Mesenchymal stem cell (in vitro differentiated cells and primary cell): ENCODE measurements around the gene HEG1.

ENCODE experiments used
- DNase-seq: peaks from one replicate; pipeline ENCODE4 v3.0.0-alpha.2; 2013
- H2AFZ ChIP-seq: one replicate; pipeline ENCODE4 v1.6.1; 2013; ENCODE audit warnings: low read depth, mild to moderate bottlenecking, control low read depth, inconsistent platforms, low read length, moderate library complexity
- H2AK5ac ChIP-seq: 2 replicates; pipeline ENCODE4 v1.6.1; 2013; ENCODE audit warnings: low read length, moderate library complexity, mild to moderate bottlenecking, inconsistent platforms; ENCODE audit not compliant: severe bottlenecking
- H2BK120ac ChIP-seq: one replicate; pipeline ENCODE4 v1.6.1; 2013; ENCODE audit warnings: low read depth, mild to moderate bottlenecking, inconsistent platforms, low read length, moderate library complexity
- H2BK12ac ChIP-seq, 2 experiments: one replicate each; pipeline ENCODE4 v1.6.1; 2013; ENCODE audit warnings: inconsistent platforms in 2 of 2, low read length in 2 of 2, mild to moderate bottlenecking in 2 of 2, moderate library complexity in 2 of 2, control low read depth in 1 of 2
- H2BK15ac ChIP-seq: one replicate; pipeline ENCODE4 v1.6.1; 2013; ENCODE audit warnings: mild to moderate bottlenecking, low read depth, inconsistent platforms; ENCODE audit not compliant: poor library complexity, severe bottlenecking
- H2BK5ac ChIP-seq: 2 replicates; pipeline ENCODE4 v1.6.1; 2013; ENCODE audit warnings: low read depth, mild to moderate bottlenecking, low read length, control low read depth, inconsistent platforms; ENCODE audit not compliant: poor library complexity, severe bottlenecking
- H3K14ac ChIP-seq, 2 experiments: one replicate each; pipeline ENCODE4 v1.6.1; 2013; ENCODE audit warnings: inconsistent platforms in 2 of 2, low read length in 2 of 2, control low read depth in 1 of 2, mild to moderate bottlenecking in 1 of 2, moderate library complexity in 1 of 2
- H3K18ac ChIP-seq, 2 experiments: one replicate each; pipeline ENCODE4 v1.6.1; 2013; ENCODE audit warnings: inconsistent platforms in 2 of 2, low read length in 2 of 2, control low read depth in 1 of 2, low read depth in 1 of 2, mild to moderate bottlenecking in 1 of 2
- H3K23ac ChIP-seq, 2 experiments: one replicate each; pipeline ENCODE4 v1.6.1; 2013; ENCODE audit warnings: inconsistent platforms in 2 of 2, low read length in 2 of 2, mild to moderate bottlenecking in 2 of 2, moderate library complexity in 2 of 2, control low read depth in 1 of 2
- H3K27ac ChIP-seq: 2 replicates; pipeline ENCODE4 v1.5.1; 2013; ENCODE audit warnings: mild to moderate bottlenecking, moderate library complexity, low read length, control low read depth, inconsistent platforms; ENCODE audit not compliant: poor library complexity, severe bottlenecking
- H3K27me3 ChIP-seq, 2 experiments: 2 replicates each; pipeline versions ENCODE4 v1.6.1 to v1.7.0; 2013; ENCODE audit warnings: low read length in 2 of 2, mild to moderate bottlenecking in 2 of 2, moderate library complexity in 2 of 2, control low read depth in 1 of 2, inconsistent platforms in 1 of 2; ENCODE audit not compliant: control insufficient read depth in 1 of 2, insufficient read depth in 1 of 2
- H3K36me3 ChIP-seq, 2 experiments: 2 replicates each; pipeline versions ENCODE4 v1.6.1 to v1.7.0; 2013; ENCODE audit warnings: low read length in 2 of 2, control low read depth in 1 of 2, inconsistent platforms in 1 of 2, low read depth in 1 of 2, mild to moderate bottlenecking in 1 of 2; ENCODE audit not compliant: insufficient read depth in 2 of 2, control insufficient read depth in 1 of 2
- H3K4ac ChIP-seq, 2 experiments: one replicate each; pipeline ENCODE4 v1.6.1; 2013; ENCODE audit warnings: inconsistent platforms in 2 of 2, low read length in 2 of 2, mild to moderate bottlenecking in 2 of 2, moderate library complexity in 2 of 2, control low read depth in 1 of 2, low read depth in 1 of 2
- H3K4me1 ChIP-seq: 2 replicates; pipeline ENCODE4 v1.6.1; 2013; ENCODE audit warnings: low read depth, low read length, control low read depth; ENCODE audit not compliant: control insufficient read depth, insufficient read depth
- H3K4me2 ChIP-seq: 2 replicates; pipeline ENCODE4 v1.6.1; 2013; ENCODE audit warnings: low read length, mild to moderate bottlenecking, inconsistent platforms; ENCODE audit not compliant: poor library complexity, severe bottlenecking
- H3K4me3 ChIP-seq, 2 experiments: 2 replicates each; pipeline versions ENCODE4 v1.5.1 to v1.7.0; 2013; ENCODE audit warnings: low read length in 2 of 2, mild to moderate bottlenecking in 2 of 2, control low read depth in 1 of 2, low read depth in 1 of 2; ENCODE audit not compliant: insufficient read depth in 1 of 2
- H3K79me1 ChIP-seq: replicated peaks from 2 replicates; pipeline ENCODE4 v1.6.1; 2013; ENCODE audit warnings: mild to moderate bottlenecking, control low read depth, low read length, inconsistent platforms; ENCODE audit not compliant: poor library complexity, severe bottlenecking
- H3K9ac ChIP-seq: 2 replicates; pipeline ENCODE4 v1.7.0; 2013; ENCODE audit warnings: mild to moderate bottlenecking, low read length, moderate library complexity
- H3K9me3 ChIP-seq: 2 replicates; pipeline ENCODE4 v1.7.0; 2013; ENCODE audit warnings: mild to moderate bottlenecking, low read length; ENCODE audit not compliant: control insufficient read depth
- H4K8ac ChIP-seq: one replicate; pipeline ENCODE4 v1.6.1; 2013; ENCODE audit warnings: inconsistent platforms, mild to moderate bottlenecking, low read length, moderate library complexity
- H4K91ac ChIP-seq: one replicate; pipeline ENCODE4 v1.6.1; 2013; ENCODE audit warnings: mild to moderate bottlenecking, low read length, inconsistent platforms
- WGBS: methylation state at CpG from one replicate; pipeline ENCODE4 v1.1.7; 2013; ENCODE audit warnings: mixed read lengths; 5-methylcytosine and 5-hydroxymethylcytosine counted together

Gene HEG1

DNA sequence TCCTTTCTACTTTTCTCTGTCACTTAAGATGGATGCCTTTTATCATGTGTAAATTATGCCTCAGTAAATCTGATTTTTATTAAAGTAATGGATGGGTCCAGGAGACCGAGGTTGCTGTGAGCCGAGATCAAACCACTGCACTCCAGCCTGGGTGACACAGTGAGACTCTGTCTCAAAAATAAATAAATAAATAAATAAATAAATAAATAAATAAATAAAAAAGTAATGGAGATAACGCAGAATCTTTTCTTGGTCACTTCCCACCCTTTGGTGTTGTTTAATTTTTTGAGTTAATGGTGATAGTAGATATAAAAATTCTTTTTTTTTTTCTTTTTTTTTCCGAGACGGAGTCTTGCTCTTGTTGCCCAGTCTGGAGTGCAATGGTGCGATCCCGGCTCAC is 77.2 kb downstream of the HEG1 start:
- Histone ChIP-seq H2BK12ac (no peak overlapping the region), H3K23ac (no peak overlapping the region), H2AFZ (no peak overlapping the region), H3K36me3 (peaks cover 31 to 85% of the 10 kb centered on the region in 2 experiments), H4K8ac (no peak overlapping the region), H3K27me3 (no peaks in the 10 kb centered on the region), H2AK5ac (no peak overlapping the region), H2BK5ac (no peak overlapping the region), H3K79me1 (peaks cover 9% of the 10 kb centered on the region), H3K4ac (no peak overlapping the region), H3K4me1 (no peaks in the 10 kb centered on the region), H3K14ac (no peak overlapping the region), H3K9ac (no peak overlapping the region), H3K27ac (no peak overlapping the region), H3K9me3 (no peaks in the 10 kb centered on the region), H3K4me3 (no peak overlapping the region), H2BK15ac (no peak overlapping the region), H3K18ac (no peak overlapping the region), H3K4me2 (no peak overlapping the region), H4K91ac (no peak overlapping the region), H2BK120ac (no peak overlapping the region)
- no peak for DNase-seq
- WGBS = 98% methylated on average over 5 of the region's 7 CpGs

DNA sequence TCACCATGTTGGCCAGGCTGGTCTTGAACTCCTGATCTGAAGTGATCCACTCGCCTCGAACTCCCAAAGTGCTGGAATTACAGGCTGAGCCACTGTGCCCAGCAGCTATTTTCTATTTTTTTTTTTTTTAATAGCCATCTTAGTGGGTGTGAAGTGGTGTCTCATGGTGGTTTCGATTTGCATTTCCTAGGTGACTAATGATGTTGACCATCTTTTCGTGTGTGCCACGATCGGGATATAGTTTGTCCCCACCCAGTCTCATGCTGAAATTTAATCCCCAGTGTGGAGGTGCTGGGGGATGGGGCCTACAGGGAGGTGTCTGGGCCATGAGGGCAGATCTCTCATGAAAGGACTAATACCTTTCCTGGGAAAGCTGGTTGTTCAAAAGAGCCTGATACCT is 79.4 kb downstream of the HEG1 start:
- Histone ChIP-seq H3K18ac (no peak overlapping the region), H3K23ac (no peak overlapping the region), H3K4me3 (no peak overlapping the region), H3K4me1 (no peaks in the 10 kb centered on the region), H3K4ac (no peak overlapping the region), H3K79me1 (peaks cover 10% of the 10 kb centered on the region), H4K91ac (no peak overlapping the region), H2BK5ac (no peak overlapping the region), H2BK15ac (no peak overlapping the region), H3K4me2 (no peak overlapping the region), H2BK120ac (no peak overlapping the region), H3K27ac (no peak overlapping the region), H3K9me3 (no peaks in the 10 kb centered on the region), H2BK12ac (no peak overlapping the region), H3K14ac (no peak overlapping the region), H2AFZ (no peak overlapping the region), H3K9ac (no peak overlapping the region), H2AK5ac (no peak overlapping the region), H3K36me3 (peaks cover 34 to 84% of the 10 kb centered on the region in 2 experiments), H3K27me3 (no peaks in the 10 kb centered on the region), H4K8ac (no peak overlapping the region)
- WGBS = 96% methylated on average over 6 of the region's 6 CpGs
- no peak for DNase-seq

DNA sequence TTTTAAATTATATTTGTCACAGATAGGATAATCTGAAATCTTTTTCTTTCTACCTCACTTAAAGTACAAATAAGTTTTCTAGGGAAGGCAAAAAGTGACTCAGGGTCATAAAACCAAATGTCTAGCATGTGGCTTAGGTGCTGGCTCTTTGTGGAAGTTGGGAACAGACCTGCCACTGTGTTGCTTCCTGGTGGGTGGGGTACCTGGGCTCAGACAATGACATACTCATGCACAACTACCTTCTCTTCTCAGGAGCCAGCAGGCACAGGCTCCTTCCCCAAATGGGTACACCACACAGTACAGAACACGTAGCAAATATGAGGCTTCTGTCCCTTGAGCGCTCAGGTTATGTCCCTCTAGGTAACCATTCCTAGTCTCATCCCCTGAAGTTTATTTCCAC is 81.1 kb downstream of the HEG1 start:
- no peak for DNase-seq
- Histone ChIP-seq H4K91ac (no peak overlapping the region), H3K18ac (no peak overlapping the region), H3K9ac (no peak overlapping the region), H4K8ac (no peak overlapping the region), H2BK120ac (no peak overlapping the region), H2AK5ac (no peak overlapping the region), H2BK15ac (no peak overlapping the region), H3K9me3 (no peaks in the 10 kb centered on the region), H3K4ac (no peak overlapping the region), H3K4me2 (no peak overlapping the region), H3K4me3 (no peak overlapping the region), H3K36me3 (peaks cover 39 to 85% of the 10 kb centered on the region in 2 experiments), H2AFZ (no peak overlapping the region), H3K14ac (no peak overlapping the region), H3K27ac (no peak overlapping the region), H3K4me1 (peaks cover 5% of the 10 kb centered on the region), H3K23ac (no peak overlapping the region), H3K79me1 (peaks cover 9% of the 10 kb centered on the region), H3K27me3 (no peaks in the 10 kb centered on the region), H2BK5ac (no peak overlapping the region), H2BK12ac (no peak overlapping the region)
- WGBS = 100% methylated on average over 1 of the region's 2 CpGs

DNA sequence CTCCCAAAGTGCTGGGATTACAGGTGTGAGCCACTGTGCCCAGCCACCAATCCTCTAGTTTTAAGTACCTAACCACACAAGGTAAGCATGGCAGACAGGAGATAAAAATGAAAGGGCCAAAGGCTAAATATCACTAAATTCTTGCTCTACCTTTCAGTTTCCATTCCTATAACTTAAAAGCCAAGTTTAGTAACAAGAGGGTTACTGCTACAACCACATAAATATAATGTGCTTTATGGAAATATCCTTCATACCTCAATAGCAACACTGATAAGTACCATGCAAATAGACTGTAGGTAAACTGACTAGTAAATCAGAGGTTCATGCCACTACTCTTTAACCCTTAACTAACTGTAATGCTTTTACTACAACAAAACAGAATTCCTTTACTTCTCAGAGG is 82.5 kb downstream of the HEG1 start:
- Histone ChIP-seq H3K4me2 (no peak overlapping the region), H3K4me3 (no peak overlapping the region), H3K9me3 (no peaks in the 10 kb centered on the region), H3K27ac (no peak overlapping the region), H3K79me1 (peaks cover 10% of the 10 kb centered on the region), H3K36me3 (peaks cover 50 to 93% of the 10 kb centered on the region in 2 experiments), H4K8ac (no peak overlapping the region), H3K18ac (no peak overlapping the region), H4K91ac (no peak overlapping the region), H2BK120ac (no peak overlapping the region), H2BK5ac (no peak overlapping the region), H3K4me1 (peaks cover 5% of the 10 kb centered on the region), H3K27me3 (no peaks in the 10 kb centered on the region), H2BK12ac (no peak overlapping the region), H3K23ac (no peak overlapping the region), H3K4ac (no peak overlapping the region), H3K14ac (no peak overlapping the region), H3K9ac (no peak overlapping the region), H2AK5ac (no peak overlapping the region), H2BK15ac (no peak overlapping the region), H2AFZ (no peak overlapping the region)
- no peak for DNase-seq
